D721Med (cell line): ENCODE measurements around the gene NELL2.

Source experiments
- DNase-seq: peaks from one replicate; pipeline ENCODE4 v3.0.0; 2011; ENCODE audit warnings: low spot score; ENCODE audit not compliant: insufficient read length
- FAIRE-seq: peaks from 2 replicates; lab custom pipeline; 2011; peaks lifted over from hg19 to GRCh38; lab: Jason Lieb, UNC
- CTCF ChIP-seq: IDR thresholded peaks from 2 replicates; pipeline ENCODE4 v1.5.1; 2012; ENCODE audit warnings: mild to moderate bottlenecking, control low read depth; ENCODE audit not compliant: insufficient read depth; ENCODE audit errors: missing control alignments

Gene NELL2

GRCh38 chr12:44817687-44818086, 58.4 kb downstream of the NELL2 start:
- no peak for TF ChIP-seq CTCF
- DNase-seq, result no peak
- FAIRE-seq, result no peak

- TF ChIP-seq CTCF, result no peak
- FAIRE-seq, result no peak
- no peak for DNase-seq
These were observed 59.6 kb downstream of the NELL2 start for GRCh38 chr12:44816446-44817017.

GRCh38 chr12:44812062-44812461, 64.1 kb downstream of the NELL2 start:
- DNase-seq (no peak), FAIRE-seq (no peak)
- TF ChIP-seq CTCF, result peak; percentile 15

- no peak for TF ChIP-seq CTCF
- FAIRE-seq (no peak), DNase-seq (no peak)
These were observed 72.0 kb downstream of the NELL2 start for GRCh38 chr12:44804068-44804467.

GRCh38 chr12:44795970-44796369, 80.1 kb downstream of the NELL2 start:
- DNase-seq (no peak), FAIRE-seq (no peak)
- no peak for TF ChIP-seq CTCF

- FAIRE-seq (no peak), DNase-seq (no peak)
- no peak for TF ChIP-seq CTCF
These were observed 87.4 kb downstream of the NELL2 start for GRCh38 chr12:44788731-44789130.

GRCh38 chr12:44780221-44780790, 95.8 kb downstream of the NELL2 start:
- no peak for DNase-seq
- FAIRE-seq, result no peak
- no peak for TF ChIP-seq CTCF
